Activated T-helper 1 cell treated with anti-CD3 and anti-CD28 coated beads, Interleukin-12 subunit alpha, Interleukin-12 subunit beta, Interleukin-2, Interleukin-4 antibody, amounts not matched to agents 30 ng/mL and 10 ng/mL and 1 ng/mL, durations not matched to agents 14 hours and 24 hours and 36 hours (primary cell): ENCODE measurements around the gene KPTN. TPM values are rescaled to one million over a fixed set of nuclear protein-coding genes. Genes with fewer than 3 reads are reported as not detected.
A peak's percentile ranks its signal among the peaks of the same experiment; 100 is the strongest.
"Not testable (repeated sequence)": the region's sequence is repeated elsewhere in the genome, so short reads cannot be mapped to it uniquely, and the experiment has no call there.

Source experiments
- DNase-seq: peaks from one replicate; pipeline ENCODE4 v3.0.0; 2021; ENCODE audit warnings: low spot score
- H3K27ac Mint-ChIP-seq: one replicate; pipeline ENCODE4 v1.8.0; 2021; ENCODE audit warnings: mild to moderate bottlenecking, mixed read lengths
- H3K27me3 Mint-ChIP-seq: one replicate; pipeline ENCODE4 v1.8.0; 2022; ENCODE audit warnings: mild to moderate bottlenecking, moderate library complexity, mixed read lengths; ENCODE audit not compliant: insufficient read depth
- H3K36me3 Mint-ChIP-seq: one replicate; pipeline ENCODE4 v1.8.0; 2021; ENCODE audit warnings: low read depth, mixed read lengths
- H3K4me1 Mint-ChIP-seq: one replicate; pipeline ENCODE4 v1.8.0; 2021; ENCODE audit warnings: low read depth, mixed read lengths
- H3K4me3 Mint-ChIP-seq: one replicate; pipeline ENCODE4 v1.8.0; 2021; ENCODE audit warnings: mild to moderate bottlenecking, moderate library complexity, mixed read lengths
- H3K9me3 Mint-ChIP-seq: one replicate; pipeline ENCODE4 v1.8.0; 2021; ENCODE audit warnings: mixed read lengths
- intact Hi-C: fragments of 100-400 bp; cut with micrococcal nuclease; formaldehyde crosslinking; loops from one replicate; pipeline ENCODE4 v1.15.1; 2024
- total RNA-seq: library from RNA; stranded (reverse); gene quantifications from 2 replicates; pipeline ENCODE4 v1.2.3, GENCODE V29; 2022

Gene KPTN
- total RNA-seq, 1 donor from 2014 or later = 10.8 TPM

- no peak for DNase-seq
- intact Hi-C loops = no loop called here
- Mint-ChIP-seq H3K36me3 (peaks cover 9% of the 10 kb centered on the region), H3K4me3 (no peak overlapping the region), H3K4me1 (no peaks in the 10 kb centered on the region), H3K27ac (no peak overlapping the region), H3K27me3 (no peaks in the 10 kb centered on the region), H3K9me3 (no peaks in the 10 kb centered on the region)
Measured at GRCh38 chr19:47493378-47494210, 9.6 kb upstream of the KPTN start.

DNA sequence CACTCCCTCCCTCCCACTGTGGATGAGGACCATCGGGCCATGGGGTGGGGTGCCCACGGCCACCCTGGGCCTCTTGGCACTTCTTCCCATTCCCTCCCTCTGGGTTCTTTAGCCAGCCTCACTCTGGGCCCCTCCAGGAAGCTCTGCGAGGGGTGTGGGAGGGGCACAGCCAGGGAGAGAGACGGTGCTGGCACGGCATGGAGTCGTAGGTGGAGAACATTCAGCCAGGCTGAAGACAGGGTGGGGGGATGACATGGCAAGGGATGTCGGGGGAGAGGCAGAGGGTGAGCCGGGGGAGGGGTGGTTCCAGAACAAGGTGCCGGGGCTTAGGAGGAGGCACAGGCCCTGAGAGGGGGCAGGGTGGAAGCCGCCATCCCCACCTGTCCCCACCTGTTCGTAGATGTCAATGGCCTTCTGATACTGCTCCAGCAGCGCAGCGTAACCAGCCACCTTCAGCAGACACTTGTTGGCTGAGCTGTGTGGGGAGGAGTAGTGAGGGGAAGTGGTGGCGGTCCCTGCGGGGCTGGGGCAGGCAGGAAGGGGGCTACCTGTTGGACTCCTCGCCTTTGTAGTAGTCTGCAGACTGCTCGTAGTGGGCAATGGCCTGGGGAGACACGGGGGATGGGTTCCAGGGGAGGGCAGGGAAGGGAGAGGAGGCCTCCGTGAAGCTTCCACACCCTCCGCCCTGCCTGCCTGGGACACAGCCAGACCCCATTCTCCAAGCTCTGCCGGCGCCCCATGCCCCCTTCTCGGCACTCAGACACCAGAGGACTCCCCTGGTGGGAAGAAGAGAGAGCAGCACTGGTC lies 8.8 kb upstream of the KPTN start:
- no peaks in the 10 kb centered on the region for H3K9me3 Mint-ChIP-seq
- H3K27me3 Mint-ChIP-seq = no peaks in the 10 kb centered on the region
- peaks cover 9% of the 10 kb centered on the region for H3K36me3 Mint-ChIP-seq
- intact Hi-C loops = no loop called here
- no peaks in the 10 kb centered on the region for H3K4me1 Mint-ChIP-seq
- no peak overlapping the region for H3K4me3 Mint-ChIP-seq
- no peak overlapping the region for H3K27ac Mint-ChIP-seq
- DNase-seq = no peak

DNA sequence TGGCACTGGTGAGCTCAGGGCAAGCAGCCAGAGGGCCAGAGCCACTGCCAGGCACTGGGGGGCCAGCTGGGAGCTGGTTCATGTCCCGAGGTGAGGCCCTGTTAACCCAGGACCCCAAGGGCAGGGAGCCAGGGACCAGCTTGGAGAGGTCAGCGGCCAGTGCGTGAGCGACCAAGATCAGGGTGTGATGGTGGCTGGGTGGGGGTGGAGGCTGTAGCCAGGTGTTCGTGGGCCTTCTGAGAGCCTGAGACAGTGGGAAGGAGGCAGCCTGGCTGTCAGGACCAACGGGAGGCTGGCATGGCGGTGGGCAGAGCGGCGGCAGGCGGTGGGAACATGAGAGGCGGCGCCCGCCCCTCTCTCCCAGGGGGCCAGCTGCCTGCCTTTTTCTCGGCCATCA lies 8.1 kb upstream of the KPTN start:
- DNase-seq = no peak
- Mint-ChIP-seq H3K4me3 (no peak overlapping the region), H3K27me3 (no peaks in the 10 kb centered on the region), H3K27ac (no peak overlapping the region), H3K36me3 (peaks cover 13% of the 10 kb centered on the region), H3K4me1 (peaks cover 3% of the 10 kb centered on the region), H3K9me3 (no peaks in the 10 kb centered on the region)
- intact Hi-C loops = no loop called here

- Mint-ChIP-seq H3K9me3 (no peaks in the 10 kb centered on the region), H3K4me3 (no peak overlapping the region), H3K36me3 (peaks cover 13% of the 10 kb centered on the region), H3K27ac (no peak overlapping the region), H3K4me1 (peaks cover 6% of the 10 kb centered on the region), H3K27me3 (no peaks in the 10 kb centered on the region)
- no peak for DNase-seq
- intact Hi-C loops = no loop called here
Measured at GRCh38 chr19:47491358-47492136, 7.5 kb upstream of the KPTN start.

DNA sequence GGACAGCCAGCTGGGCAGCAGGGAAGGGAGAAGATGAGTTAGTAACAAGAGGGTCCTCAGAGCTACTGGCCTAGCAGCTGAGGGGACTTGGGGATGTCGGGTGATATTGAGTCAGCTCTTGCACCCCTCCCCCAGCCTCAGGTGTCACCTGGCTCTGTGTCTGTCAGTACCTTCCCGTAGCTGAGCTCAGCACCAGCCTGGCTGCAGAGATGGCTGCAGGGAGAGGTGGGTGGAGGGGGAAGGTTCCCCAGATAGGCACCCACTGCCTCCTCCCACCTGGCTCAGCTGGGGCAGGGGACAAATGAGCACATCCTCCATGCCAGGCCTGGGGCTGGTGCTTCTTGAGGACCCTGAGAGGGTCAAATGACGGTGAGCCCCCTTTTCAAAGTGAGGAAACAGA lies 6.8 kb upstream of the KPTN start:
- H3K27me3 Mint-ChIP-seq = no peaks in the 10 kb centered on the region
- H3K27ac Mint-ChIP-seq = no peak overlapping the region
- peaks cover 13% of the 10 kb centered on the region for H3K36me3 Mint-ChIP-seq
- DNase-seq = no peak
- H3K4me3 Mint-ChIP-seq = no peak overlapping the region
- intact Hi-C loops = no loop called here
- no peaks in the 10 kb centered on the region for H3K9me3 Mint-ChIP-seq
- peaks cover 6% of the 10 kb centered on the region for H3K4me1 Mint-ChIP-seq

GRCh38 chr19:47490031-47490430 lies 6.0 kb upstream of the KPTN start:
- no peak for DNase-seq
- peak overlapping the region; percentile 6 for H3K27ac Mint-ChIP-seq
- H3K4me1 Mint-ChIP-seq = peaks cover 14% of the 10 kb centered on the region
- H3K27me3 Mint-ChIP-seq = no peaks in the 10 kb centered on the region
- no peak overlapping the region for H3K4me3 Mint-ChIP-seq
- peaks cover 20% of the 10 kb centered on the region for H3K36me3 Mint-ChIP-seq
- intact Hi-C loops = no loop called here
- H3K9me3 Mint-ChIP-seq = no peaks in the 10 kb centered on the region

DNA sequence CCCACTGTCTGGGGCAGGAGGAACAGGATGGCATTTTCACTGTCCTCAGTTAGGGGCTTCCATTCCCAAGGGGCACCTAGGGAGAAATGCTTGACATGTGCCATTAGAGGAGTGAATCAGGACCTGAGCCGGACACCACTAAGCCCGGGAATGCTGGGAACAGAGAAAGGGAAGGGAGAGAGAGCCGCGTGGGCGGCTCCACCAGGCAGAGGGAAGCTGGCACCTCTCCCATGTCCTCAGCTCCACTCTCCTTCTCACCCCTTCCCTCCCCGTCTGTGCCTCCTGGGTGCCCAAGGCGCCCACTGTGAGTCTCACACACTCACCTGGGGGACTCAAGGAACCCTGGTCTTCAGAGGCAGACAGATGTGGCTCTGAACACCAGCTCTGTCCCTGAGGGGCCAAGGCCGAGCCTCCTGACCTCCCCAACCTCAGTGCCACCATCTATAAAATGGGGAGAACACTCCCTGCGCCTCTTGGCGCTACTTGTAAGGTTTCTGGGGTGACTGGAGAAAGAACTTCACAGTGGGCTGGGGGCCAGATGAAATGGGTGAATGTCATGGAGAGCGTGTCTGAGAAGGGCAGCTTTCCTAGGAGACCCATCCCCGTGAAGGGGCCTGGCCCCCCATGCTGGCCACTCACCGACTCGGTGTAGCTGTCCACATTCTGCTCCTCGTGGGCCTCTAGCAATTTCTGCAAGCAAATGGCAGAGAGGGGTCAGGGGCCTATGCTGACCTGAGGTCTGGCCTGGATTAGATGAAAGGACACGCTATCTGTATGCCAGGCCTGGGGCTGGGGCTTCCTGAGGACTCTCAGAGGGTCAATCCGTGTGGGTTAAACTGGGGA lies 5.3 kb upstream of the KPTN start:
- no peaks in the 10 kb centered on the region for H3K27me3 Mint-ChIP-seq
- DNase-seq = no peak
- H3K27ac Mint-ChIP-seq = no peak overlapping the region
- intact Hi-C loops = no loop called here
- no peaks in the 10 kb centered on the region for H3K9me3 Mint-ChIP-seq
- H3K36me3 Mint-ChIP-seq = peaks cover 22% of the 10 kb centered on the region
- H3K4me3 Mint-ChIP-seq = no peak overlapping the region
- peaks cover 17% of the 10 kb centered on the region for H3K4me1 Mint-ChIP-seq

DNA sequence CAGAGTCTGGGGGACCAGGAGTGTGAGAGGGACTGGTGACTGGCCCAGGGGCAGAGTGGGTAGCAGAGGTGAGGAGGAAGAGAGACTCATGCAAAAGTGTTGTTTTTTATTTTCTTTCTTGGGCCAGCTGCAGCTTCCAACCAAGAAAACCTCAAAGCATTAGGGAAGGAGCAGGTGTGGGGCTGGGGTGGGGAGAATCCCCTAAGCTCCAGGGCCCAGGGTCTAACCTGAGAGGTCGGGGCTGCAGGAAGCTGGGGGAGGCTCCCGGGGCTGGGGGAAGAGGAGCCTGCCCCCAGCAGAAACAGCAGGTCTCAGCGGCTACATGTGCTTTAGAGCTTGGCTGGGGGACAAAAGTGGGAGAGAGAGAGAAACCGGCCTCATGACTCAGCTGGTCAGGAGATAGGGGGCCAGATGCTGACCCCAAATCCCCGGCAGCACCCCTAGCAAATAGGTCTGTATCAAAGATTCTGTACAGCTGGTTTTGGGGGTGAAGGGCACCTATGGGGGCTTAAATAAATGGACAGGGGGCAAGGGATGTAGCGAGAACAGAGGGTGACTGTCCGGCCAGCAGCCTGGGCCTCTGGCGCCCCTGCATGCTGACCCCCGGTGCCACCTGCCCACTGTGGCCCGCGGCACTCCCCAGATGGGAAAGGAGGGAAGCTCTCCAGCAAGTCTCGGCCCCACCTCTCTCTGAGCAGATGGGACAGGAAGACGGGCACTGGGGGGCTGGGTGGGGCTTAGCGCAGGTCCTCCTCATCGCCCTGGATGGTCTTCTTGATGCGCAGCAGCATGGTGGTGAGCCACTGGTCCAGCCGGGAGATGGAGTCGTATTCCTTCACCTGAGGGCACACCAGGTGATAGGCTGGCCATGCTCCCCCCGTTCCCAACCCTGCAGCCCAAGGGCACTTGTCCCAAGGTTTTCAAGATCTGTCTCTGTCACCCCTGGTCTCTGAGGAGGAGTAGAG lies 3.8 kb upstream of the KPTN start:
- no peak overlapping the region for H3K4me3 Mint-ChIP-seq
- no peak overlapping the region for H3K27ac Mint-ChIP-seq
- no peaks in the 10 kb centered on the region for H3K27me3 Mint-ChIP-seq
- peaks cover 22% of the 10 kb centered on the region for H3K36me3 Mint-ChIP-seq
- H3K4me1 Mint-ChIP-seq = peaks cover 23% of the 10 kb centered on the region
- H3K9me3 Mint-ChIP-seq = no peaks in the 10 kb centered on the region
- no peak for DNase-seq
- intact Hi-C loops = no loop called here

DNA sequence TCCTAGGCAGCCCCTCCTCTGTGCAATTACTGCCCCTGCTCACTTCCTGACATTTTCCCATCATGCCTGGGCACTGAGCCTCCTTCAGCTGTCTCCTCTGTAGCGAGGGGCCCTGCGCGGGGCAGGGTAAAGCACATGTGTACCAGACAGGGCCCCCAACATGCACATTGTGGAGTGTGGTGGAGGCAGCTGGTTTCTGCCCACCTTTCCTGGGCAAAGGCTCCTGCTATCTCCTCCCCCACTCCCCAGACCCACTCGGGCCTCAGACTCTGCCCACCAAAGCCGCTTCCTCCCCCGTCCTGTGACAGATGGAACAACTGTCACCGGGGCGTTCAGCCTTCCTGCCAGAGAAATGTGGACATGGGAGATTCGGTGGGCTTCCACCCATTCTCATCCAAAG lies 2.9 kb upstream of the KPTN start:
- H3K4me3 Mint-ChIP-seq = no peak overlapping the region
- intact Hi-C loops = no loop called here
- peaks cover 23% of the 10 kb centered on the region for H3K4me1 Mint-ChIP-seq
- peak overlapping the region; percentile 67 for H3K27ac Mint-ChIP-seq
- H3K9me3 Mint-ChIP-seq = no peaks in the 10 kb centered on the region
- peaks cover 22% of the 10 kb centered on the region for H3K36me3 Mint-ChIP-seq
- no peaks in the 10 kb centered on the region for H3K27me3 Mint-ChIP-seq
- no peak for DNase-seq

DNA sequence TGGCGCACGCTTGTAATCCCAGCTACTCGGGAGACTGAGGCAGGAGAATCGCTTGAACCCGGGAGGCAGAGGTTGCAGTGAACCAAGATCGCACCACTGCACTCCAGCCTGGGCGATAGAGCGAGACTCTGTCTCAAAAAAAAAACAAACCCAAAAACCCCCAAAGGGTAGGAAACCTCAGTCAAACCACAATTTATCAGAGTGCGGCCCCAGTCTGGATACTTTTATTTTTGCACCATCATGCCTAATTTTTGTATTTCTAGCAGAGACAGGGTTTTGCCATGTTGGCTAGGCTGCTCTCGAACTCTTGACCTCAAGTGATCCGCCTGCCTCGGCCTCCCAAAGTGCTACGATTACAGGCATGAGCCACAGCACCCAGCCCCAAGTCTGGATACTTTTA lies 2.2 kb upstream of the KPTN start:
- peaks cover 20% of the 10 kb centered on the region for H3K36me3 Mint-ChIP-seq
- H3K9me3 Mint-ChIP-seq, DNase-seq, H3K4me3 Mint-ChIP-seq, H3K27me3 Mint-ChIP-seq, H3K27ac Mint-ChIP-seq, intact Hi-C loops: not testable (repeated sequence)
- peaks cover 23% of the 10 kb centered on the region for H3K4me1 Mint-ChIP-seq

DNA sequence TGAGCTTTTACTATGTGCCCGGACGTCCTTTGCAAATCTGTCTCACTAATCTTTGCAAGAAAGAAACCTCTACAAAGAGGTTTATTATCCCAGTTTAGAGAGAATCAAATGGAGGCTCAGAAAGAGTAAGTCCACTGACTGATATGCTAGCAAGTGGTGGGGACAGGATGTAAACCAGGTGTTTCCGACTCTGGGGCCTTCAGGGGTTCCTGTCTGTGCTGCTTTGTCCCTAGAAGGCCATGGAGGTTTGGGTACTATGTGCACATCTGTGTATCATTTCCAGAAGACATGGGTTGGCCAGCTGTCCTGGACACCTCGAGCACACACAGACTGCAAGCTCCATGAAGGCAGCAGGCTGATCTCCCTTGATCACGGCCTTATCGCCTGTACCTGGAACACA lies 1.2 kb upstream of the KPTN start:
- H3K36me3 Mint-ChIP-seq = peaks cover 19% of the 10 kb centered on the region
- peak overlapping the region; percentile 99 for H3K4me3 Mint-ChIP-seq
- no peak for DNase-seq
- H3K4me1 Mint-ChIP-seq = peaks cover 23% of the 10 kb centered on the region
- H3K27ac Mint-ChIP-seq = peak overlapping the region; percentile 99
- intact Hi-C loops = loop anchor here (2.0 kb wide), 1 partner anchor 38 kb away; no protein-coding TSS in a partner anchor
- H3K27me3 Mint-ChIP-seq = peaks cover 4% of the 10 kb centered on the region
- H3K9me3 Mint-ChIP-seq = no peaks in the 10 kb centered on the region
